ENCODE measurements around the gene ATG16L1.
A peak's percentile ranks its signal among the peaks of the same experiment; 100 is the strongest.

ATG16L1 gene

GRCh38 chr2:233247116-233247515, 4.4 kb upstream of the ATG16L1 start:
- Histone ChIP-seq H3K4me2 (ENCODE audit: low read length) (no peak overlapping the region), H2AK5ac (ENCODE audit: low read length) (no peak overlapping the region), H3K4ac (ENCODE audit: low read depth, low read length) (no peak overlapping the region), H2BK120ac (ENCODE audit: low read depth, low read length) (no peak overlapping the region), H4K8ac (ENCODE audit: low read depth, low read length) (no peak overlapping the region), H3K36me3 (ENCODE audit: control insufficient read depth, insufficient read depth, low read length) (no peaks in the 10 kb centered on the region), H3K79me1 (ENCODE audit: low read length) (peaks cover under 1% of the 10 kb centered on the region), H3K4me1 (ENCODE audit: control insufficient read depth, low read depth, low read length) (no peaks in the 10 kb centered on the region), H3K27ac (ENCODE audit: low read depth, low read length) (no peak overlapping the region), H3K56ac (ENCODE audit: low read length) (no peak overlapping the region), H3K23ac (ENCODE audit: low read length) (no peak overlapping the region), H3K27me3 (ENCODE audit: insufficient read depth, low read length, poor library complexity) (no peaks in the 10 kb centered on the region), H2BK5ac (ENCODE audit: low read length) (no peak overlapping the region), H3K9ac (ENCODE audit: low read length) (no peak overlapping the region), H3K18ac (ENCODE audit: low read length) (no peak overlapping the region), H3K4me3 (ENCODE audit: low read length) (no peak overlapping the region), H3K79me2 (ENCODE audit: control insufficient read depth, insufficient read depth, low read length) (peaks cover 3% of the 10 kb centered on the region), H2BK15ac (replicated peaks; ENCODE audit: low read depth) (no peak overlapping the region), H4K5ac (ENCODE audit: low read length) (peak overlapping the region; percentile 39)
- no CpG with 5 or more reads among the region's 2 CpGs for WGBS (ENCODE audit: extremely low coverage, insufficient coverage, low lambda C conversion rate)
- no peak for DNase-seq

GRCh38 chr2:233247744-233248143, 3.7 kb upstream of the ATG16L1 start:
- peaks cover 9% of the 10 kb centered on the region for H3K79me2 ChIP-seq (ENCODE audit: control insufficient read depth, insufficient read depth, low read length)
- no peak overlapping the region for H2AK5ac ChIP-seq (ENCODE audit: low read length)
- H4K8ac ChIP-seq (ENCODE audit: low read depth, low read length), result no peak overlapping the region
- no peak overlapping the region for H3K18ac ChIP-seq (ENCODE audit: low read length)
- no peak overlapping the region for H3K56ac ChIP-seq (ENCODE audit: low read length)
- no peak overlapping the region for H3K4me2 ChIP-seq (ENCODE audit: low read length)
- no peak overlapping the region for H4K5ac ChIP-seq (ENCODE audit: low read length)
- no peak overlapping the region for H3K27ac ChIP-seq (ENCODE audit: low read depth, low read length)
- H2BK5ac ChIP-seq (ENCODE audit: low read length), result no peak overlapping the region
- H2BK15ac ChIP-seq (replicated peaks; ENCODE audit: low read depth), result no peak overlapping the region
- peaks cover 2% of the 10 kb centered on the region for H3K79me1 ChIP-seq (ENCODE audit: low read length)
- no peaks in the 10 kb centered on the region for H3K27me3 ChIP-seq (ENCODE audit: insufficient read depth, low read length, poor library complexity)
- no peak overlapping the region for H2BK120ac ChIP-seq (ENCODE audit: low read depth, low read length)
- peak; percentile 54 for DNase-seq
- H3K9ac ChIP-seq (ENCODE audit: low read length), result no peak overlapping the region
- H3K36me3 ChIP-seq (ENCODE audit: control insufficient read depth, insufficient read depth, low read length), result no peaks in the 10 kb centered on the region
- no peaks in the 10 kb centered on the region for H3K4me1 ChIP-seq (ENCODE audit: control insufficient read depth, low read depth, low read length)
- no peak overlapping the region for H3K23ac ChIP-seq (ENCODE audit: low read length)
- no peak overlapping the region for H3K4me3 ChIP-seq (ENCODE audit: low read length)
- no peak overlapping the region for H3K4ac ChIP-seq (ENCODE audit: low read depth, low read length)

- DNase-seq, result no peak
- Histone ChIP-seq H3K4me1 (ENCODE audit: control insufficient read depth, low read depth, low read length) (no peaks in the 10 kb centered on the region), H2AK5ac (ENCODE audit: low read length) (no peak overlapping the region), H3K4me3 (ENCODE audit: low read length) (no peak overlapping the region), H3K79me2 (ENCODE audit: control insufficient read depth, insufficient read depth, low read length) (peaks cover 19% of the 10 kb centered on the region), H3K56ac (ENCODE audit: low read length) (no peak overlapping the region), H3K23ac (ENCODE audit: low read length) (no peak overlapping the region), H2BK120ac (ENCODE audit: low read depth, low read length) (no peak overlapping the region), H3K79me1 (ENCODE audit: low read length) (peaks cover 4% of the 10 kb centered on the region), H4K5ac (ENCODE audit: low read length) (no peak overlapping the region), H3K27me3 (ENCODE audit: insufficient read depth, low read length, poor library complexity) (no peaks in the 10 kb centered on the region), H2BK15ac (replicated peaks; ENCODE audit: low read depth) (no peak overlapping the region), H3K9ac (ENCODE audit: low read length) (no peak overlapping the region), H3K27ac (ENCODE audit: low read depth, low read length) (no peak overlapping the region), H3K4ac (ENCODE audit: low read depth, low read length) (no peak overlapping the region), H4K8ac (ENCODE audit: low read depth, low read length) (no peak overlapping the region), H2BK5ac (ENCODE audit: low read length) (no peak overlapping the region), H3K36me3 (ENCODE audit: control insufficient read depth, insufficient read depth, low read length) (no peaks in the 10 kb centered on the region), H3K18ac (ENCODE audit: low read length) (no peak overlapping the region), H3K4me2 (ENCODE audit: low read length) (no peak overlapping the region)
- WGBS (ENCODE audit: extremely low coverage, insufficient coverage, low lambda C conversion rate), result no CpG with 5 or more reads among the region's 7 CpGs
Measured at GRCh38 chr2:233248999-233249398, 2.5 kb upstream of the ATG16L1 start.

- H3K9ac ChIP-seq (ENCODE audit: low read length), result no peak overlapping the region
- H2AK5ac ChIP-seq (ENCODE audit: low read length), result no peak overlapping the region
- no peak overlapping the region for H3K4me2 ChIP-seq (ENCODE audit: low read length)
- H3K18ac ChIP-seq (ENCODE audit: low read length), result no peak overlapping the region
- no peak overlapping the region for H3K27ac ChIP-seq (ENCODE audit: low read depth, low read length)
- no peak for DNase-seq
- H3K4me3 ChIP-seq (ENCODE audit: low read length), result no peak overlapping the region
- no peak overlapping the region for H4K8ac ChIP-seq (ENCODE audit: low read depth, low read length)
- H3K23ac ChIP-seq (ENCODE audit: low read length), result no peak overlapping the region
- no peak overlapping the region for H3K4ac ChIP-seq (ENCODE audit: low read depth, low read length)
- no peaks in the 10 kb centered on the region for H3K36me3 ChIP-seq (ENCODE audit: control insufficient read depth, insufficient read depth, low read length)
- no peaks in the 10 kb centered on the region for H3K4me1 ChIP-seq (ENCODE audit: control insufficient read depth, low read depth, low read length)
- no peak overlapping the region for H2BK5ac ChIP-seq (ENCODE audit: low read length)
- no CpG with 5 or more reads among the region's 9 CpGs for WGBS (ENCODE audit: extremely low coverage, insufficient coverage, low lambda C conversion rate)
- peaks cover 26% of the 10 kb centered on the region for H3K79me2 ChIP-seq (ENCODE audit: control insufficient read depth, insufficient read depth, low read length)
- peaks cover 8% of the 10 kb centered on the region for H3K79me1 ChIP-seq (ENCODE audit: low read length)
- no peak overlapping the region for H2BK120ac ChIP-seq (ENCODE audit: low read depth, low read length)
- no peak overlapping the region for H2BK15ac ChIP-seq (replicated peaks; ENCODE audit: low read depth)
- H3K56ac ChIP-seq (ENCODE audit: low read length), result no peak overlapping the region
- no peaks in the 10 kb centered on the region for H3K27me3 ChIP-seq (ENCODE audit: insufficient read depth, low read length, poor library complexity)
- no peak overlapping the region for H4K5ac ChIP-seq (ENCODE audit: low read length)
Measured at GRCh38 chr2:233250568-233250967, 905 bp upstream of the ATG16L1 start.

GRCh38 chr2:233250985-233251305, 528 bp upstream of the ATG16L1 start:
- no peak overlapping the region for H3K9ac ChIP-seq (ENCODE audit: low read length)
- no peaks in the 10 kb centered on the region for H3K27me3 ChIP-seq (ENCODE audit: insufficient read depth, low read length, poor library complexity)
- no peaks in the 10 kb centered on the region for H3K4me1 ChIP-seq (ENCODE audit: control insufficient read depth, low read depth, low read length)
- peak overlapping the region; percentile 78 for H4K5ac ChIP-seq (ENCODE audit: low read length)
- peaks cover 8% of the 10 kb centered on the region for H3K79me1 ChIP-seq (ENCODE audit: low read length)
- H3K4me3 ChIP-seq (ENCODE audit: low read length), result no peak overlapping the region
- no peak overlapping the region for H2BK120ac ChIP-seq (ENCODE audit: low read depth, low read length)
- no peak overlapping the region for H2BK5ac ChIP-seq (ENCODE audit: low read length)
- H3K36me3 ChIP-seq (ENCODE audit: control insufficient read depth, insufficient read depth, low read length), result no peaks in the 10 kb centered on the region
- peaks cover 26% of the 10 kb centered on the region for H3K79me2 ChIP-seq (ENCODE audit: control insufficient read depth, insufficient read depth, low read length)
- DNase-seq, result no peak
- no CpG with 5 or more reads among the region's 1 CpG for WGBS (ENCODE audit: extremely low coverage, insufficient coverage, low lambda C conversion rate)
- no peak overlapping the region for H3K4me2 ChIP-seq (ENCODE audit: low read length)
- H2BK15ac ChIP-seq (replicated peaks; ENCODE audit: low read depth), result no peak overlapping the region
- H3K4ac ChIP-seq (ENCODE audit: low read depth, low read length), result no peak overlapping the region
- no peak overlapping the region for H3K27ac ChIP-seq (ENCODE audit: low read depth, low read length)
- H3K18ac ChIP-seq (ENCODE audit: low read length), result no peak overlapping the region
- H3K56ac ChIP-seq (ENCODE audit: low read length), result peak overlapping the region; percentile 58
- no peak overlapping the region for H3K23ac ChIP-seq (ENCODE audit: low read length)
- H2AK5ac ChIP-seq (ENCODE audit: low read length), result no peak overlapping the region
- H4K8ac ChIP-seq (ENCODE audit: low read depth, low read length), result no peak overlapping the region

GRCh38 chr2:233252227-233252626, 754 bp downstream of the ATG16L1 start:
- H3K9ac ChIP-seq (ENCODE audit: low read length), result peak overlapping the region; percentile 94
- H3K79me2 ChIP-seq (ENCODE audit: control insufficient read depth, insufficient read depth, low read length), result peaks cover 26% of the 10 kb centered on the region
- H3K4me3 ChIP-seq (ENCODE audit: low read length), result peak overlapping the region; percentile 86
- peaks cover 8% of the 10 kb centered on the region for H3K79me1 ChIP-seq (ENCODE audit: low read length)
- no peak overlapping the region for H3K18ac ChIP-seq (ENCODE audit: low read length)
- H4K5ac ChIP-seq (ENCODE audit: low read length), result no peak overlapping the region
- no peak overlapping the region for H2AK5ac ChIP-seq (ENCODE audit: low read length)
- no peak overlapping the region for H3K23ac ChIP-seq (ENCODE audit: low read length)
- H4K8ac ChIP-seq (ENCODE audit: low read depth, low read length), result no peak overlapping the region
- no peaks in the 10 kb centered on the region for H3K4me1 ChIP-seq (ENCODE audit: control insufficient read depth, low read depth, low read length)
- H3K27me3 ChIP-seq (ENCODE audit: insufficient read depth, low read length, poor library complexity), result no peaks in the 10 kb centered on the region
- H2BK120ac ChIP-seq (ENCODE audit: low read depth, low read length), result no peak overlapping the region
- H3K4ac ChIP-seq (ENCODE audit: low read depth, low read length), result no peak overlapping the region
- peak overlapping the region; percentile 70 for H3K4me2 ChIP-seq (ENCODE audit: low read length)
- peak; percentile 23 for DNase-seq
- no peaks in the 10 kb centered on the region for H3K36me3 ChIP-seq (ENCODE audit: control insufficient read depth, insufficient read depth, low read length)
- peak overlapping the region; percentile 98 for H3K56ac ChIP-seq (ENCODE audit: low read length)
- H2BK5ac ChIP-seq (ENCODE audit: low read length), result no peak overlapping the region
- no peak overlapping the region for H3K27ac ChIP-seq (ENCODE audit: low read depth, low read length)
- H2BK15ac ChIP-seq (replicated peaks; ENCODE audit: low read depth), result no peak overlapping the region
- WGBS (ENCODE audit: extremely low coverage, insufficient coverage, low lambda C conversion rate), result no CpG with 5 or more reads among the region's 18 CpGs

Data from mesendoderm (in vitro differentiated cells).